ENCODE data around the gene C22orf15. TPM values are rescaled to one million over a fixed set of nuclear protein-coding genes. Genes with fewer than 3 reads are reported as not detected.
A peak's percentile ranks its signal among the peaks of the same experiment; 100 is the strongest.

The C22orf15 gene, protein sequence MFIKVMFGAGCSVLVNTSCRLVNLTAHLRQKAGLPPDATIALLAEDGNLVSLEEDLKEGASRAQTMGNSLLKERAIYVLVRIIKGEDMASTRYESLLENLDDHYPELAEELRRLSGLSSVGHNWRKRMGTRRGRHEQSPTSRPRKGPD
- not detected for total RNA-seq
- long read RNA-seq: 0 reads

DNA sequence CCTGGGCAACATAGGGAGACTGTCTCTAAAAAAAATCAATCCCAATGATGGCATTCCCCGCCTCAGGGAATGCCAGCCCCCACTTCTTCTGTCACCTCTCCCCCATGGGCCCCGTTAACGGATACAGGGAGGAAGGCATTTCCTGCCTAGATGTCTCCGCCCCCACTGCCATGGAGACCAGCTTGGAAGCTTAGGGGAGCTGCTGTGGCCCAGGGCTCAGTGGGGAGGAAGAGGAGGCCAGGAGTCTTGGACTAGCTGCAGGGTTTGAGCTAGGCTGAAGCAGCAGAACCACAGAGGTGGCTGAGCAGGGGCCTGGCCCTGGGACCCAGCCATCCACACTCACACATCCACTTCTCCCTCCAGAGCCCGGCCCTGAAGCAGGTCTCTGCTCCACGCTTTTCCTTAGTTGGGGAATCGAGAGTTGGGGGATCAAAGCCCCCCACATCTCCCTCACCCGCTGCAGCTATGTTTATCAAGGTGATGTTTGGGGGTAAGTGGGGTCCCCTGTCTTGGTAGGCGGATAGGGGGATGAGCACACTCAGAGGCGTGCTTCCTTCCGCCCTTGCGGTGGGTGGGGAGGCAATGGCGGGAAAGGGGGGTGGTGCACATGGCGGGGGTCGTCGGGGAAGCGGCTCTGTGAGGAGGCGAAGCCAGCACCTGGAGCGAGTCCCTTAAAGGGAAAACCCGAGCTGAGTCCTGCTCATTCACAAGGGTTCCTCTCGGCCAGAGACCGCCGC is at the start of gene C22orf15:
Gene C22orf15, plus strand, starts transcription at position 149 of the 737 bp plus-strand sequence. Its CDS starts 317 bp downstream, at position 466.
- no peaks in the 10 kb centered on the region for H3K27me3 ChIP-seq (ENCODE audit: low read depth)
- TF ChIP-seq, protein P1, sequence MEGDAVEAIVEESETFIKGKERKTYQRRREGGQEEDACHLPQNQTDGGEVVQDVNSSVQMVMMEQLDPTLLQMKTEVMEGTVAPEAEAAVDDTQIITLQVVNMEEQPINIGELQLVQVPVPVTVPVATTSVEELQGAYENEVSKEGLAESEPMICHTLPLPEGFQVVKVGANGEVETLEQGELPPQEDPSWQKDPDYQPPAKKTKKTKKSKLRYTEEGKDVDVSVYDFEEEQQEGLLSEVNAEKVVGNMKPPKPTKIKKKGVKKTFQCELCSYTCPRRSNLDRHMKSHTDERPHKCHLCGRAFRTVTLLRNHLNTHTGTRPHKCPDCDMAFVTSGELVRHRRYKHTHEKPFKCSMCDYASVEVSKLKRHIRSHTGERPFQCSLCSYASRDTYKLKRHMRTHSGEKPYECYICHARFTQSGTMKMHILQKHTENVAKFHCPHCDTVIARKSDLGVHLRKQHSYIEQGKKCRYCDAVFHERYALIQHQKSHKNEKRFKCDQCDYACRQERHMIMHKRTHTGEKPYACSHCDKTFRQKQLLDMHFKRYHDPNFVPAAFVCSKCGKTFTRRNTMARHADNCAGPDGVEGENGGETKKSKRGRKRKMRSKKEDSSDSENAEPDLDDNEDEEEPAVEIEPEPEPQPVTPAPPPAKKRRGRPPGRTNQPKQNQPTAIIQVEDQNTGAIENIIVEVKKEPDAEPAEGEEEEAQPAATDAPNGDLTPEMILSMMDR (IDR thresholded peaks at IDR 0.05; ENCODE audit: borderline replicate concordance): no peak
- H3K36me3 ChIP-seq: peaks cover 7% of the 10 kb centered on the region
- peak within 1 kb of the TSS; percentile 94 for H3K27ac ChIP-seq (replicated peaks)
- H3K4me1 ChIP-seq: peaks cover 54% of the 10 kb centered on the region
- no peak for DNase-seq
- no peaks in the 10 kb centered on the region for H3K9me3 ChIP-seq (replicated peaks)
- H3K4me3 ChIP-seq: peak within 1 kb of the TSS; percentile 78
- intact Hi-C loops (cut with micrococcal nuclease): no loop called here

DNA sequence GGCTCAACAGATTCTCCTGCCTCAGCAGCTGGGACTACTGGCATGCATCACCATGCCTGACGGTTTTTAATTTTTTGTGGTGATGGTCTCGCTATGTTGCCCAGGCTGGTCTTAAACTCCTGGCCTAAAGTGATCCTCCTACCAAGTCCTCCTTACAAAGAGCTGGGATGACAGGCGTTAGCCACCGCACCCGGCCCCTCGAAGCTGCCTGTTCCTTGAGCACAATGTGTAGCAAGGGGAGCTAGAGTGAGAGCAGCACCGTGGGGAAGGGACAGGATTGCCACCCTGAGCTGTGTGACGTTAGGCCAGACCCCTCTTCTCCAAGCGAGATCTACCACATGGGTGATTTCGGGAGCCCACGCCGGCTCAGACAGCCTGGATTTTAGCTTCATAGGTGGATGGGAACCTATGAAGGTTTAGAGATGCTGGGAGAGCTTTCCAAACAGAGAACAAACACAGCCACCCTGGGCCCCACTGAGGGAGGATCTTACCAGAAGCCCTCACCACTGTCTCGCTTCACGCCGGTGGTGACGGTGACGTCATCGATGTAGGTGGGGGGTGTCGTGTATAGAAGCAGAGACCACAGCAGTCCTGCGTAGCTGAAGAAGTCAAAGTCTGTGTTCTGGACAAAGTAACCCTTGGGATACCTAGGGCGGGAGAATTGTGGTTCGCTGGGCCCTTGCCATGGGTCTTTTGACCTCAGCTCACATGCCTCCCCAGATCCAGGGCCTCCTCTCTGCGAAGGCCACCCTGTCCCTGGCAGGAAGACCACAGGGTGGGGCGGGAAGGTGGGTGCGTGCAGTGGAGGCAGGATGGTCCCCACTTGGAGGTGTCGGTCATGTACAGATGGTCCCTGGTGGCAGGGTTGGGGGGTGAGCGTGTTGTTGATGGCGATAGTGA is 48.8 kb upstream of the C22orf15 start:
- peaks cover 23% of the 10 kb centered on the region for H3K4me1 ChIP-seq
- peaks cover 59% of the 10 kb centered on the region for H3K36me3 ChIP-seq
- no peak overlapping the region for H3K4me3 ChIP-seq
- intact Hi-C loops (cut with micrococcal nuclease): no loop called here
- H3K27me3 ChIP-seq (ENCODE audit: low read depth): no peaks in the 10 kb centered on the region
- H3K9me3 ChIP-seq (replicated peaks): no peaks in the 10 kb centered on the region
- TF ChIP-seq, protein P1 (IDR thresholded peaks at IDR 0.05; ENCODE audit: borderline replicate concordance): no peak
- DNase-seq: no peak
- no peak overlapping the region for H3K27ac ChIP-seq (replicated peaks)

DNA sequence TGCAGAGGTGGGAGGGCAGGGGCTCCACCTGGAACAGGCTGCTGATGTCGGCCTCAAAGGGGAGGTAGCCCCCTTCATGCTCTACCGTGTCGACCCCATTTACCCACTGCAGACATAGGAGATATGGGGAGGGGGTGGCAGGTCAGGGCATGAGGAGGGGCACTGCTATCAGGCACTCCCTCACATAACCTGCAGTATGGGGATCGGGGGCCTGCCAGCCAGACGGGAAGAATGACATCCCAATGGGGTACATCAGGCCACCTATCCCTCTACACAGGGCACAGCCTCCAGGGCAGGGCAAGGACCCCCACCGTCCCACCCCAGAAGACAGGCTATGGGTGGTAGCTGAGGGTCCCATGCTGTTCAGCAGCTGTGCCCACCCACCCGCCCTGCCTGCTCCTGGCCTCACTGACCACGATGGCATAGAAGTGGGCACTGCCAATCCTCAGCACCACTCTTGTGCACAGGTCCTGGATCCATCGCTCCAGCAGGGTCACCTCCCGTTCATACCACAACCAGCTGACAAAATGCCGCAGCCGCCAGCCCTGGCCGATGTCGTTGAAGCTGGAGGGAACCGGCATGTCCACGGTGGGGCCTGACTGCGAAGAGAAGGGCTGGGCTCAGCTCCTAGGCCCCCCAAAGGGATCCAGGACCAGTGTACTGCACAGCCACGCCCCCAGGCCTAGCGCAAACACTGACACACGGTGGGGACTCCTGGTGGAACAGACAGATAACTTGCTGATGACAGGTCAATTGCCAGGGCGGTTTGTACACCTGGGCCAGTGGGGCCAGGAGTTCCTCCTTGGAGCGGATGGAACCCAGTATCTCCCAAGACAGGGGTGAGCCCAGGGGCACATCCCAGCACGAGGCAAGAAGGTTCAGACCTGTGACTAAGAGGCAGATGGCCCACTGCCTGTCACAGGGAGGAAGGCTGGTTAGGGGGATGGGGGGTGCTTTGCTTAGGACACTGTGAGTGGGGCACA is 47.9 kb upstream of the C22orf15 start:
- Histone ChIP-seq H3K9me3 (replicated peaks) (no peaks in the 10 kb centered on the region), H3K27ac (replicated peaks) (no peak overlapping the region), H3K4me3 (no peak overlapping the region), H3K4me1 (peaks cover 23% of the 10 kb centered on the region), H3K27me3 (ENCODE audit: low read depth) (no peaks in the 10 kb centered on the region), H3K36me3 (peaks cover 50% of the 10 kb centered on the region)
- TF ChIP-seq, protein P1 (IDR thresholded peaks at IDR 0.05; ENCODE audit: borderline replicate concordance): no peak
- DNase-seq: no peak
- intact Hi-C loops (cut with micrococcal nuclease): no loop called here

DNA sequence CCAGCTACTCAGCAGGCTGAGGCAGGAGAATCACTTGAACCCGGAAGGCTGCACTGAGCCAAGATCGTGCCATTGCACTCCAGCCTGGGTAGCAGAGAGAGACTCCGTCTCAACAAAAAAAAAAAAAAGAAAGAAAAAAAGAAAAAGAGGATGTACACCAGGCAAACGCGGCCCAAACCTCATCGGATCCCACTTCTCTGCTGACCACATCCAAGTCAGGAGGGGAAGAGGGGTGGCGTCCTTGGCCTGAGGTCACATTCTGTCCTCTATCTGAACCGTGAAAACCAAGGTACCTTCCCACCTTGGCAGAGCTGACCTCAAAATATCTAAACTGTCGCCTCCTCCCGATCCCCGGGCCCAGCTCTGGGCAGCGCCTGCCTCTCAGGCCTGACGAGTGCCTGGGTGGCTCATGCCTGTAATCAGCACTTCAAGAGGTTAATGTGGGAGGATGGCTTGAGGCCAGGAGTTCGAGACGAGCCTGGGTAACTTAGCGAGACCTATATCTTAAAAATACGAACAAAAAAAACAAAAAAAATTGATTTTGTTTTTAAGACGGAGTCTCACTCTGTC is 46.9 kb upstream of the C22orf15 start:
- intact Hi-C loops (cut with micrococcal nuclease): no loop called here
- H3K27ac ChIP-seq (replicated peaks): no peak overlapping the region
- no peak for DNase-seq
- H3K27me3 ChIP-seq (ENCODE audit: low read depth): no peaks in the 10 kb centered on the region
- H3K4me1 ChIP-seq: peaks cover 23% of the 10 kb centered on the region
- TF ChIP-seq, protein P1 (IDR thresholded peaks at IDR 0.05; ENCODE audit: borderline replicate concordance): no peak
- H3K36me3 ChIP-seq: peaks cover 41% of the 10 kb centered on the region
- peak overlapping the region; percentile 93 for H3K4me3 ChIP-seq
- no peaks in the 10 kb centered on the region for H3K9me3 ChIP-seq (replicated peaks)

Measured in left ventricle myocardium inferior (tissue), 1 donor.